ENCODE data around the gene LDLRAD1.
"Not testable (repeated sequence)": the region's sequence is repeated elsewhere in the genome, so short reads cannot be mapped to it uniquely, and the experiment has no call there.

Gene LDLRAD1

DNA sequence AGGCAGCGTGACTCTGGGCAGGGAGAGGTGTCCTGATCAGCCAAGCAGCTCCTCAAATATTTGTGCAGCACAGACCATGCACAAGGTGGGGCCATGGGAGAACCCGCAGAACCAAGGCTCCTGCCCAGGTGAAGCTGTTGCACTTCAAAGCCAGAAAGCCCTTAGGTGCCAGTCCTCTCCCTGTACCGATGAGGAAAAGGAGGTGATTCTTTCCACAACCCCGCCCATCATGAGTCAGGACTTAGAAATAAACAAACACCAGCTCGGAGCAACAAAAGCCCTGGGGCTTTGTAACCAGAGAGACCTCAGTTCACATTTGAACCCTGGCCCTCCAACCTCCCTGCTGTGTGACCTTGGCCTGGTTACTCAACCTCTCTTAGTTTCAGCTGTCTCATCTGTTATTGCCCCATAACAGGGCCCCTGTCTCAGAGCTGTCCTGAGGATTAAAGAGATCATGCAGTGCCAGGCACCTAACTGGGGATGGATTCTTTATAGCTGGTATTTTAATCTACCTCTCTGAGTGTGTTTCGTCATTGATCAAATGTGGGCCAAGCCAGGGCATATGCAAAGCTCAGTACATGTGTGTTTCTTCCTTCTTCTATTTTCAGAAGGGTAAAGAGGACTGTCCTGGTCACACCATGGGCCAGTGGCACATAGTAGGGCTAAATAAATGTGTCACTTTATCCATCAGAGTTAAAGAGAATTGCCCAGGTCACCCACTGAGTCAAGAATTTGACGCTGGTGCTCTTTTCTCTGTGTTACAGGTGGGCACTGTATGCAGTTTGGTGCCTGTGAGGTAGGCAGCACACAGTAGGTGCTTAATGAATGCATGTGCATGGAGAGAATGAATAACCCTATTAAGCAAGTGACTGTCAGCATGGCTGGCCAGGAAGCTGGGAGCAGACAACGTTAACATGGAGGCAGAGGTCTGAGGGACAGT is 1.4 kb downstream of the LDLRAD1 start:
- DNase-seq, result no peak

DNA sequence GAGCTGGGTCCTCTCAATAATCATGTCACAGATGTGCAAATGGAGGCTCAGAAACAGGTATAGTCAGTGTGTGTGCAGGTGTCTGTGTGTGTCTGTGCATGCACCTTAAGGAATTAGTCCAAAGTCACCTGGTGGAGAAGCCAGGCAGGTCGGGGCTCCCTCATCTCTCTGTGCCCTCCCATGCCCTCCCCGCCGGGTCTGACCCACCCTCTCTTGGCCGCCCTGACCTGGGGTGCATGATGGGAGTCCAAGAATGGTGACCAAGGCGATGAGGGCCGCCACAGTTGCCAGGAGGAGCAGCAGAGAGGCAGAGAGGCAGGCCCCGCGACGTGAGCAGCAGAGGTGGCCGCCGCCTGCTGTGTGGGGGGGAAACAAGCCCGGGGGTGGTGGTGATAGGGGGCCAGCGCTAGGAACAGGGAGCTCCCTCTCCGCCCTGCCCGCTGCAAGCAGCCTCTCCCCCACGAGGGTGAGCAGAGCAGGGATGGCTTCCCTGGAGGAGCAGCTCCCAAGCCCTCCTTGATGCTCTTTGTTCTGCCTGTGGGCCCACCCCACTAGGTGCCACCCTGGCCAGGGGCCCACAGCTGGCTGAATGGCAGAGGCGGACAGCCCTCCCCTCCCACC is 3.9 kb downstream of the LDLRAD1 start:
- no peak for DNase-seq

DNA sequence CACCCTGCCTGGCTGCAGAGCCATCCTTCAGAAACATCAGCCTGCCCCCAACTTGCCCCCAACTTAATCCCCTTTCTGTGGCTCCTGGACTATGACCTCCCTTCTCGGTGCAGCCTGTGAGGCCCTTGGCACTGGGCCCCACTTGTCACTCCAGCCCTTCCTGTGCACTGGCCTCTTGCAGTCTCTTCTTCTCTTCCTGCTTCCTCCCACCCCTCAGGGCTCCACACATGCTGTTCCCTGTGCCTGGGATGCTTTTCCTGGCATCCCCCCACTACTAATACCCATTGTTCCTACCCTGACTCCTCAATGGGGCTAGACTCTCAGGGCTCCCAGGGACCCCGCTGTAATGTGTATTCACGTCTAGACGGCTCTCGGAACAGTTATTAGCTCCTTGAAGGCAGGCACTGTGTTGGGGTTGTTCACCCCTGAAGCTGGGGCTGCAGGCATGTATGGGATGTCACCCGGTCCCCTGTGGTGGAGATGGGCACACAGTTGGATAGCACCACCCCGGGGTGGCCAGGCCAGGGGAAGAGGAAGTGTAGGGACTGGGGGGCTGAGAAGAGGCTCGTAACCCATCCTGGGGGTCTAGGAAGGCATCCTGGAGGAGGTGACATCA is 4.5 kb downstream of the LDLRAD1 start:
- no peak for DNase-seq

DNA sequence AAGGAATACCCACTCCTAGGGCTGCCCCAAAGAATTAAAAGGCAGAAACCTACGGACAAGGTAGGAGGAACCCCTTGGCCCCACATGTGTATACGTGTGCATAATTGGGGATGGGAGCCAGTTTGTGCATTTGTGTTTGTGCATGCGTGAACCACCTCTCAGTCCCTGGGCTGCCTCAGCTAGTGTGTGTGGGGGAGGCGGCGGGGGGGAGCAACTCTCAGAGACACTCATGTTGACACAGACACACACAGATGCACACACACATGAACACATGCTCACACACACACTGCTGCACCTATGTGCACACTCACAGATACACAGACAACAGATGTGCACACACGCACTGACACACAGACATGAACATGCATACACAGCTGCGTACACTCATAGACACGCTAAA is 5.1 kb downstream of the LDLRAD1 start:
- DNase-seq, result no peak

DNA sequence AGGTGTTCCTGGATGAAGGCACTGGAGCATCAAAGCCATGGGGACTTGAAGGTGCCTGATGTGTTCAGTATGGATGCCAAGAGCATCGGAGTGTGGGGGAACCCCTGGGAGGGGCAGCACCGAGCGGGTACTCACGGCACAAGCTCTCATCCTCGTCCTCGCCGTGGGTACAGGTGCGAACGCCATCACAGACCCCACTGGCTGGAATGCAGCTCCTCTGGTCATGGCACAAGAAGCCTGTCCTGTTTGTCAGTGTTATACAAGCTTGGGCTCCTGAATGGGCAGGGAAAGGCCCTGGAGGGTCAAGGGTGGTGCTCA is 6.0 kb downstream of the LDLRAD1 start:
- no peak for DNase-seq

DNA sequence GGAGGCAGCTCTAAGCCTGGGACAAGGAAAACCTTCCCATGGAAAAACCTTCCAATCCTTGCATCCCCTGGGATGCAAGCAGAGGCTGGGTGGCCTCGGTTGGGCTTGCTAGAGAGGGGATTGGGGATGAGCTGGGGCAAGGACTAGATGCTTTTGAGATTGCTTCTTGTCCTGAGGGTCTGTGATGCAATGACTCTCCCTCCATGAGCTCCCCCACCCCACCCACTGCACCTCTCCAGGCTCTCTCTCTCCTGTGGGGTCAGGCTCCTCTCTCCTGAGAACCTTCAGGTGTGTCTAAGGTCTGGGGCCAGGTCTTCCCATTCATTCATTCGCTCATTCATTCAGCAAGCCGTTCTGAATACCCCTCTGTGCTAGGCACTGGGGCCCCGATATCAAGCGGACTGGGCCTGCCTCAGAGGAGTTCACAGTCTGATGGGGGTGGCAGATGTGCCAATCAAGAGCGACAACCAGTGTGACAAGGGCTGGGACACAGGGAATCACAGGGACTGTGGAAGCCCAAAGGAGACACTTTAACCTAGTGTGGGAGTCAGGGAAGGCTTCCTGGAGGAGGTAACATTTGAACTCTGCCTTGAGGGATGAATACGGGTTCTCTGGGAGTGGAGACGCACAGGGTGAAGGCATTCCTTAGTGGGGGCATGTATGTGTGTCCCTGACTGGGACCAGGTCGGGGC is 6.5 kb downstream of the LDLRAD1 start:
- no peak for DNase-seq

DNA sequence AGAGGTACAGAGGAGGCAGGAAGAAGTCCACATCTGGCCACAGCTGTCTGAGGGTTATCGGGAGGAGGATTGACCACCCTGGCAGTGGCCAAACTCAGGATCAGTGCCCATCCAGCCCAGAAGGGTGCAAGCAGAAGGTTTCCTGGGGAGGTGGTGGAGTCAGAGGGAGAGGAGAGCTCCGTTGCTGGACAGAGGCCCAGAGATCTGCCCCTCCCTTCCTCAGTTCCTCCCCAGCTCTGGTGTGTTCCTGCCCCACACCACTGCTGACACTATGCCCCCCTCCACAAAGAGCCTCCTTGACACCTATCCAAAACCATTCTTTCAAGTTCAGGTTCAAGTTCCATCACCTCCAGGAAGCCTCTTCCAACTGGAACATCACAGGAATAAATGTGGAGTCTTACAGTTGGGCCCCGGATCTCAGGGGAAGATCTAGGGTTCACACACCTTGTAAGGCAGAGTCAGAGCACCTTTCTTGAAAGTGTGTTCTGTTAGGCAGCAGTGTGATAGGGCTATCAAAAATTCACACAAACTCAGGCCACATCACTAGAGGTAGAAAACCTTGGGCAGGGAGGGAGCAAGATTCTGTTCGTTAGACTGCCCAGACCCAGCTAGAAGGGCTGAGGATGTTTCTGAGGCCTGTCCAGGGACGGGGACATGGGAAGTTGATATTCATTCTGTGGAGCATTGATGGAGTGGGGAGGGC is 7.4 kb downstream of the LDLRAD1 start:
- no peak for DNase-seq

DNA sequence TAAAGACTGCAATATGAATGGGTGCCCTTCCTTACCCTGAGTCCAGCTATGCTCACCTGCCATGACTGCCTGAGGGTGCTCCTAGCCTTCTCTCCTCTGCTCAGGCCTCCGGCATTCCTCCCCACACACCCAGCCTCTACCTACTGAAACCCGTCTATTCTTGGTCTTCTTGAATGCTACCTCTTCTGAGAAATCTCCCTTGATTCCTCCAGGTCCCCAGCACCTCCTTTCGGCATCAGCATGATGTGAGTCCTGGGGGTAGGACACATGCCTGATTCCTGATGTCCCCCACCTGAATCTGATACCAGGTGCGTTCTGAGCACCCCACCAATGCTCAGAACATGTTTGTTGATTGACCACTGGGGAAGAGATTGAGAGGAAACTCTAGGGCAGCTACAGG is 8.6 kb downstream of the LDLRAD1 start:
- DNase-seq, result no peak

DNA sequence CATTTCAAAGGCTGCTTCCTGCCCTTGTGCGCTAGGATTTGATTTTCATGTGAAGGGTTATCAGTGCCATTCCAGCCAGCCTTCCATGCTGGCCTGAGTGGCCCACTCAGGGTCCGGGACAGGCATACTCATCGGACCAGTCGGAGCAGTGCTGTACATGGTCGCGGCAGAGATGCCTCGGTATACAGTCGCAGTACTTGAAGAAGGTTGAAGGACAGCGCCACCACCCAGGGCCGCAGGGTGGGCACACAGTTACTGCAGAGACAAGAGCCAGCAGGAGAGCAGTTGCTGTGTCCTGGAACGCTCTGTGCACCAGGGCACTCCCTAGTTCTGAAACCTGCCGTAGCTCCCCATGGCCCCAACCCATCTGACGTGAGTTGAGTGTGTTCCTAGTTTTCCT is 9.1 kb downstream of the LDLRAD1 start:
- DNase-seq, result no peak

DNA sequence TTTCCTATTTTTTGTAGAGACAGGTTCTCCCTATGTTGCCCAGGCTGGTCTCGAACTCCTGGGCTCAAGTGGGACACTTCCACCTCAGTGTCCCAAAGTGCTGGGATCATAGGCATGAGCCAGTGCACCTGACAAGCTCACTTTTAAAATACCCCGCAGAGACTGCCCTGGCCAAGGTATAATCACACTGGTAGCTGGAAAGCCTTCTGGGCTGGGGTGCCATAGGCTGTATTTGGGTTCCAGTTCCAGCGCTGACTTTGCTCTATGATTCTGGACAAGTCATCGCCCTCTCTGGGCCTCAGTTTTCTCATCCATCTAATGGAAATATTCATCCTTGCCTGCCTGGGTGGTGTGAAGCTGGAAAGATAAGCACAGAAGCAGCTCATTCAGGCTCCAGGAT is 10.4 kb downstream of the LDLRAD1 start:
- no peak for DNase-seq

DNA sequence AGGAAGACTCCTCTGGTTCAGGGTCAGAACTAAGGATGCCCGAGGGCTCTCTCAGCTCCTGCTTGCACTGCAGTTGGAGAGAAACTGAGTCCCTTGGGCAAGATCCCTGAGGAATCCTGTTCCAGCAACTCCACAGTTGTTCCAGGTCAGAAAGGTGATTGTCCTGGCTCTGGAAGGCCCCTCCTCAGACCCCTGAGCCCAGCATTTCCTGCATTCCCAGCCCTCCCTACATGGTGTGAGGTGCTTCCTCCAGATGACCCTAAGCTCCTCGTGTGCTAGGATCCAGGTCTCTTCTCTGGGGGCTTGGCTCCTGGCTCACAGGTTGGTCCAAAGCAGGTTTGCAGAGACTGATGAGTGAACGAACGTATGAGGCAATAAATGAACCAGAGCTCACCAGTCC is 11.5 kb downstream of the LDLRAD1 start:
- DNase-seq, result no peak

DNA sequence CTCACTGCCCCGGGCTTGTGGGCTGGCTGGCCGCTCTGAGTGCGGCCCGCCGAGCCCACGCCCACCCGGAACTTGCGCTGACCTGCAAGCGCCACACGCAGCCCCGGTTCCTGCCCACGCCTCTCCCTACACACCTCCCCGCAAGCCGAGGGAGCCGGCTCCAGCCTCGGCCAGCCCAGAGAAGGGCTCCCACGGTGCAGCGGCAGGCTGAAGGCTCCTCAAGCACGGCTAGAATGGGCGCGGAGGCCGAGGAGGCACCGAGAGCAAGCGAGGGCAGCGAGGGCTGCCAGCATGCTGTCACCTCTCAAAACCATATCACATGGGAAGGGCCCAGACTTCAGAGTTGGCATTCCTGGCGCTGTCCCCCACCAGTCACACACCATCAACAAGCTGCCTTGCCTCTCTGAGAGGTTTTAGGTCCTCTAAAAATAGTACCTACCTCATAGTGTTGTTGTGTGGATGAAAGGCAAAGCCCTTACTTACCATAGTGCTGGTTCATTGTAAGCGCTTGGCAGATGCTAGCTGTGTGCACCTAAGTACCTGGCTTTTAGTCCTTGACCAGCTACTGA is 13.4 kb downstream of the LDLRAD1 start:
- no peak for DNase-seq

DNA sequence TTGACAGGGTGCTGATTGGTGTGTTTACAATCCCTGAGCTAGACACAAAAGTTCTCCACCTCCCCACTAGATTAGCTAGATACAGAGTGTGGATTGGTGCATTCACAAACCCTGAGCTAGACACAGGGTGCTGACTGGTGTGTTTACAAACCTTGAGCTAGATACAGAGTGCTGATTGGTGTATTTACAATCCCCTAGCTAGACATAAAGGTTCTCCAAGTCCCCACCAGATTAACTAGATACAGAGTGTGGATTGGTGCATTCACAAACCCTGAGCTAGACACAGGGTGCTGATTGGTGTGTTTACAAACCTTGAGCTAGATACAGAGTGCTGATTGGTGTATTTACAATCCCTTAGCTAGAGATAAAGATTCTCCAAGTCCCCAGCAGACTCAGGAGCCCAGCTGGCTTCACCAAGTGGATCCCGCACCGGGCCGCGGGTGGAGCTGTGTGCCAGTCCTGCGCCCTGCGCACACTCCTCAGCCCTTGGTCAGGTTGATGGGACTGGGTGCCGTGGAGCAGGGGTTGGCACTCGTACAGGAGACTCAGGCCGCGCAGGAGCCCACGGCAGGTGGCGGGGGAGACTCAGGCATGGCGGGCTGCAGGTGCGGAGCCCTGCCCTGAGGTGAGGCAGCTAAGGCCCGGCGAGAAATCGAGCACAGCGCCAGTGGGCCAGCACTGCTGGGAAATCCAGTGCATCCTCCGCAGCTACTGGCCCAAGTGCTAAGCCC is 14.1 kb downstream of the LDLRAD1 start:
- not testable (repeated sequence) for DNase-seq

DNA sequence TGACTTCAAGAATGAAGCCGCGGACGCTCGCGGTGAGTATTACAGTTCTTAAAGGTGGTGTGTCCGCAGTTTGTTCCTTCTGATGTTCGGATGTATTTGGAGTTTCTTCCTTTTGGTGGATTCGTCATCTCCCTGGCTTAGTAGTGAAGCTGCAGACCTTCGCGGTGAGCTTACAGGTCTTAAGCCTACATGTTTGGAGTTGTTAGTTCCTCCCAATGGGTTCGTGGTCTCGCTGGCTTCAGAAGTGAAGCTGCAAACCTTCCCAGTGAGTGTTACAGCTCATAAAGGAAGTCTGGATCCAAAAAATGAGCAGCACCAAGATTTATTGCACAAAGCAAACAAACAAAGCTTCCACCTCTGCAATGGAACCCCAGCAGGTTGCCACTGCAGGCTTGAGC is 14.7 kb downstream of the LDLRAD1 start:
- DNase-seq, result no peak

DNA sequence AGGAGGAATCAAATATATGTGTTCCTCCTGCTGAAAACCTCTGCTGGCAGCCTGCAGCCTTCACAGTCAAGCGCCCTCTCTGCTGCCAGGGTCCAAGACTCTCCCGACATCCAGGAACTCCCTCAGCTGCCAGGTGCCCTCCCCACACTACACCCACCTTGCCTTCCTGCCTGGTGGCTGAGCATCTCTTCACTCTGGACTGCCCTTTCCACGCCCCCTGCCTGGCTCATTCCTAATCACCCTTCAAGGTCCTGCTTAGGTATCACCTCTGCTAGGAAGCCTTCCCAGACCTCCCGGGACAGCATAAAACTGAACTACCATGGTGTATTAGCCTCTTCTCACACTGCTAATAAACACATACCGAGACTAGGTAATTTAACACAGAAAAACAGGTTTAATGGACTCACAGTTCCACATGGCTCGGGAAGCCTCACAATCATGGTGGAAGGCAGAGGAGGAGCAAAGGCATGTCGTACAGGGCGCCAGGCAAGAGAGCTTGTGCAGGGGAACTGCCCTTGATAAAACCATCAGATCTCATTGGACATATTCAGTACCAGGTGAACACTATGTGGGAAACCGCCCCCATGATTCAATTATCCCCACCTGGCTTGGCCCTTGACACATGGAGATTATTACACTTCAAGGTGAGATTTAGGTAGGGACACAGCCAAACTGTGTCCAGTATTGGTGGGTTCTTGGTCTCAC is 15.3 kb downstream of the LDLRAD1 start:
- no peak for DNase-seq

DNA sequence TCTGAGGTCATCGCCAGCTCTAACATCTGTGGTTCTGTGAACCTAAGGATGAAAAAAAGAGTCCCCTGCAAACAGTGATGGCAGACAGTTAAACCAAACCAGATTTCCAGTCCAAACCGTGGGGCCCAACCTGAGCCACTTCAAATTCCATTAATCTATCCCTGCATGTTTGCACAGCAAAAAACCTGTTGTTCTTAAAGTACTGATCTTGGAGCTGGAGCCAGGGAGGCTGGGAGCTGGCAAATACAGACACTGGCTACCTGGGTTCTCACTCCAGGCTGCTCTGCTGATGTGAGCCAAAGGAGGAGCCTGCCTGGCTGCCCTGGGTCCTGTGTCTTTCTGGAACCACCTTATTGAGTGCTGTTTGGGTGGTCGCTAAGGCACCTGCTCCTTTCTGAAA is 16.4 kb downstream of the LDLRAD1 start:
- DNase-seq, result no peak

DNA sequence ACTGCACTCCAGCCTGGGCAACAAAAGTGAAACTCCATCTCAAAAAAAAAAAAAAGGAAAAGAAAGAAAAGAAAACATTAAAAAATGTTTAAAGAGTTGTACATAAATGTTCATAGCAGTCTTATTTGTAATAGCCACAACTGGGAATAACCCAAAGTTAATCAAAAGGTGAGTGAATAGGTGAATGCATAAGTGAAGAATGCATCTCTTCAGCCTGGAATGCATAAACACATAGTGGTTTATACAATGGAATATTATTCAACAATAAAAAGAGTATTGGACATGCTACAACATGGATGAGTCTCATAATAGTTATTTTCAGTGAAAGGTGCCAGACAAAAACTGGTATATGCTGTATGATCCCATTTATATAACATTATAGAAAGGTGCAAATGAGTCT is 18.1 kb downstream of the LDLRAD1 start:
- DNase-seq, result no peak

DNA sequence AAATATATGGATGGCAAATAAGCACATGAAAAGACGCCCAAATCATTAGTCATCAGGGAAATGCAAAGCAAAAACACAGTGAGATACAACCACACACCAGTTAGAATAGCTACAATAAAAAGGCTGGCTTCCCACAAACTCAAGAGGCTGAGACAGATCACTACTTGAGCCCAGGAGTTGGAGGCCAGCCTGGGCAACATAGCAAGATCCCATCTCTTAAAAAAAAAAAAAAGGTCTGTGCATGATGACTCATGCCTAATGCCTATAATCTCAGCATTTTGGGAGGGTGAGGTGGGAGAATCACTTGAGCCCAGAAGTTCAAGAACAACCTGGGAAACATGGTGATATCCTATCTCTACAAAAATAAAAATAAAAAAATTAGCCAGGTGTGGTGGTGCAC is 19.8 kb downstream of the LDLRAD1 start:
- DNase-seq, result no peak

DNA sequence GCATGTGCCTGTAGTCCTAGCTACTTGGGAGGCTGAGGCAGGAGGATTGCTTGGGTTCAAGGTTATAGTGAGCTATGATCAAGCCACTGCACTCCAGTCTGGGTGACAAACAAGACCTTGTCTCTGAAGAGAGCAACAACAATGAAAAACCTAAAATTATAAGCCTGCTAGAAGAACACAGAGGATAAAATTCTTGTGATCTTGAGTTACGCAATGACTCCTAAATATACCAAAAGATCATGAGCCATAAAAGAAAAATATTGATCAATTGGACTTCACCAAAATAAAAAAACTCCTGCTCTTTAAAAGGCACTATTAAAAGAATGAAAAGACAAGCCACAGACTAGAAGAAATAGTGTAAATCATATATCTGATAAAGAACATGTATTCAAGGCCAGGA is 22.3 kb downstream of the LDLRAD1 start:
- no peak for DNase-seq

DNA sequence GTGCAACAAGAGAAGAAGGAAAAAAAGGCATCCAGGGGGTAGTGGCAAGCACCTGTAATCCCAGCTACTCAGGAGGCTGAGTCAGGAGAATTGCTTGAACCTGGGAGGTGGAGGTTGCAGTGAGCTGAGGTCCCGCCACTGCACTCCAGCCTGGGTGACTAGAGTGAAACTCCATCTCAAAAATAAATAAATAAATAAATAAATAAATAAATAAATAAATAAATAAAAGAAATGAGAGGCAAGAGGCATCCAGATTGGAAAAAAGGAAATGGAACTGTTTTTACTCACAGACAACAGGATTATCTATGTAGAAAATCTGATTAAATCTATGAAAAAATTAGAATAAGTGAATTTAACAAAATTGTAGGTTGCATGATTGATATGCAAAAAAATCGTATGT is 23.5 kb downstream of the LDLRAD1 start:
- DNase-seq, result not testable (repeated sequence)
